ENCODE measurements around the gene NUSAP1.
"Not testable (repeated sequence)": the region's sequence is repeated elsewhere in the genome, so short reads cannot be mapped to it uniquely, and the experiment has no call there.

Gene NUSAP1

GRCh38 chr15:41334293-41335120 is 1.8 kb downstream of the NUSAP1 start:
- DNase-seq, result no peak

GRCh38 chr15:41336549-41336948 is 3.9 kb downstream of the NUSAP1 start:
- DNase-seq, result no peak

- no peak for DNase-seq
These were observed 4.4 kb downstream of the NUSAP1 start for GRCh38 chr15:41337047-41337446.

- DNase-seq, result no peak
These were observed 5.2 kb downstream of the NUSAP1 start for GRCh38 chr15:41337631-41338522.

- peak; percentile 33 for DNase-seq
These were observed 7.6 kb downstream of the NUSAP1 start for GRCh38 chr15:41340189-41340695.

GRCh38 chr15:41341519-41341918 is 8.8 kb downstream of the NUSAP1 start:
- DNase-seq, result no peak

GRCh38 chr15:41347236-41347635 is 14.6 kb downstream of the NUSAP1 start:
- DNase-seq, result no peak

- DNase-seq, result no peak
These were observed 17.5 kb downstream of the NUSAP1 start for GRCh38 chr15:41350057-41350717.

GRCh38 chr15:41354371-41354770 is 21.7 kb downstream of the NUSAP1 start:
- DNase-seq, result no peak

GRCh38 chr15:41367418-41367817 is 34.7 kb downstream of the NUSAP1 start:
- no peak for DNase-seq

- no peak for DNase-seq
These were observed 45.3 kb downstream of the NUSAP1 start for GRCh38 chr15:41377978-41378377.

- not testable (repeated sequence) for DNase-seq
These were observed 51.5 kb downstream of the NUSAP1 start for GRCh38 chr15:41383974-41384749.

GRCh38 chr15:41387646-41388045 is 55.0 kb downstream of the NUSAP1 start:
- DNase-seq, result no peak

GRCh38 chr15:41392659-41393058 is 60.0 kb downstream of the NUSAP1 start:
- no peak for DNase-seq

- no peak for DNase-seq
These were observed 62.2 kb downstream of the NUSAP1 start for GRCh38 chr15:41394924-41395323.

- DNase-seq, result no peak
These were observed 63.4 kb downstream of the NUSAP1 start for GRCh38 chr15:41396111-41396510.

- no peak for DNase-seq
These were observed 69.2 kb downstream of the NUSAP1 start for GRCh38 chr15:41401904-41402267.

- no peak for DNase-seq
These were observed 74.7 kb downstream of the NUSAP1 start for GRCh38 chr15:41407341-41407740.

GRCh38 chr15:41408234-41408641 is 75.6 kb downstream of the NUSAP1 start:
- DNase-seq, result no peak

- DNase-seq, result no peak
These were observed 78.3 kb downstream of the NUSAP1 start for GRCh38 chr15:41411031-41411430.

GRCh38 chr15:41411441-41411840 is 78.8 kb downstream of the NUSAP1 start:
- DNase-seq, result no peak

GRCh38 chr15:41416128-41416741 is 83.6 kb downstream of the NUSAP1 start:
- no peak for DNase-seq

Data from NCI-H1105 treated with DMSO at 0.1 percent for 48 hours (cell line).